ENCODE results near the gene ST8SIA4.

DNA sequence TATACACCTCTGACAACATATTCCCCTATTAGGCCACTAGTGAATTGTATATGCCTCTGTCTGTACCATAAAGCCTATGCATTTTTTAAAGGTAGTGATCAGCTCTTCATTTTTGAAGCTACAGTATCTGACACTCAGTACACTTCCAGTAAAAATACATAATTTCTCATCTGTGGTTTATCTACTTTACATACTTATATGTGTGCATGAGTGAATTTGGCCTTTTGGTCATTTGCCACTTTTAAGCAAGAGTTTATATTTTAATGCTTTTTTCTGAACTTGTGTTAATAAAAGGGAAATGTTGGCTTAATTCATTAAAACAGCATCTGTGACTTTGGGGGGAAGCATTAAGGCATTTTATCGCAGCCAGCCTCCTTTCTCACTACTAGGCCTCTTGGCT is 47.8 kb downstream of the ST8SIA4 start:
- TF ChIP-seq POLR2A (IDR thresholded peaks at IDR 0.05), result no peak
- TF ChIP-seq, protein P1, sequence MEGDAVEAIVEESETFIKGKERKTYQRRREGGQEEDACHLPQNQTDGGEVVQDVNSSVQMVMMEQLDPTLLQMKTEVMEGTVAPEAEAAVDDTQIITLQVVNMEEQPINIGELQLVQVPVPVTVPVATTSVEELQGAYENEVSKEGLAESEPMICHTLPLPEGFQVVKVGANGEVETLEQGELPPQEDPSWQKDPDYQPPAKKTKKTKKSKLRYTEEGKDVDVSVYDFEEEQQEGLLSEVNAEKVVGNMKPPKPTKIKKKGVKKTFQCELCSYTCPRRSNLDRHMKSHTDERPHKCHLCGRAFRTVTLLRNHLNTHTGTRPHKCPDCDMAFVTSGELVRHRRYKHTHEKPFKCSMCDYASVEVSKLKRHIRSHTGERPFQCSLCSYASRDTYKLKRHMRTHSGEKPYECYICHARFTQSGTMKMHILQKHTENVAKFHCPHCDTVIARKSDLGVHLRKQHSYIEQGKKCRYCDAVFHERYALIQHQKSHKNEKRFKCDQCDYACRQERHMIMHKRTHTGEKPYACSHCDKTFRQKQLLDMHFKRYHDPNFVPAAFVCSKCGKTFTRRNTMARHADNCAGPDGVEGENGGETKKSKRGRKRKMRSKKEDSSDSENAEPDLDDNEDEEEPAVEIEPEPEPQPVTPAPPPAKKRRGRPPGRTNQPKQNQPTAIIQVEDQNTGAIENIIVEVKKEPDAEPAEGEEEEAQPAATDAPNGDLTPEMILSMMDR (IDR thresholded peaks at IDR 0.05), result no peak

Data from heart left ventricle (tissue), 13 donors.